Colonic mucosa (tissue), 4 donors: ENCODE data around the gene TACR1. TPM values are rescaled to one million over a fixed set of nuclear protein-coding genes. Genes with fewer than 3 reads are reported as not detected.
"Not testable (repeated sequence)": the region's sequence is repeated elsewhere in the genome, so short reads cannot be mapped to it uniquely, and the experiment has no call there.

ENCODE experiments used
- DNase-seq: peaks from one replicate; pipeline ENCODE4 v3.0.0-alpha.2; 2020
- H3K27ac ChIP-seq: fragments of 200-600 bp; one replicate; pipeline ENCODE4 v1.8.0; 2021
- H3K27me3 ChIP-seq: fragments of 200-600 bp; one replicate; pipeline ENCODE4 v1.8.0; 2021
- H3K36me3 ChIP-seq: fragments of 200-600 bp; one replicate; pipeline ENCODE4 v1.8.0; 2021
- H3K4me1 ChIP-seq: fragments of 200-600 bp; one replicate; pipeline ENCODE4 v1.8.0; 2021; ENCODE audit warnings: mild to moderate bottlenecking
- H3K4me3 ChIP-seq: fragments of 200-600 bp; one replicate; pipeline ENCODE4 v1.8.0; 2021
- H3K9ac ChIP-seq, 2 donors: one replicate each; pipeline ENCODE4 v1.7.0; 2013; ENCODE audit warnings: control low read depth in 2 of 2, low read depth in 2 of 2, low read length in 2 of 2
- H3K9me3 ChIP-seq: fragments of 200-600 bp; one replicate; pipeline ENCODE4 v1.8.0; 2021
- CTCF ChIP-seq: fragments of 200-600 bp; IDR thresholded peaks from one replicate; pipeline ENCODE4 v1.8.0; 2022; ENCODE audit warnings: antibody characterized with exemption, mild to moderate bottlenecking
- intact Hi-C: fragments of 100-400 bp; cut with DNase I; formaldehyde crosslinking; loops from one replicate; pipeline ENCODE4 v1.14.1; 2022
- total RNA-seq, 2 donors: library from RNA; stranded (reverse); fragmentation: NEBNext Ultra II Directional in 1 of 2; extraction: Animal tissue kit (Norgen Biotek cat#: 25700) in 1 of 2; gene quantifications; one replicate each; pipeline ENCODE4 v1.2.1, GENCODE V29; 2021
- donor health status: healthy.
- donor health status: DM: no; HTN: no; CAD: no.
- donor health status: DM: no; HTN: no; CAD: no.

The TACR1 gene
- total RNA-seq, 2 donors from 2014 or later, result 0.37 TPM; not detected in 1

GRCh38 chr2:75063906-75064305, 135.4 kb downstream of the TACR1 start:
- no peaks in the 10 kb centered on the region for H3K27me3 ChIP-seq
- H3K36me3 ChIP-seq, result no peaks in the 10 kb centered on the region
- H3K4me1 ChIP-seq, result no peaks in the 10 kb centered on the region
- intact Hi-C loops, result loop anchor here (10.0 kb wide), 2 partner anchors 149 to 341 kb away; no protein-coding TSS in a partner anchor
- no peak overlapping the region for H3K27ac ChIP-seq
- H3K9ac ChIP-seq, result no peak overlapping the region
- H3K9me3 ChIP-seq, result no peaks in the 10 kb centered on the region
- H3K4me3 ChIP-seq, result no peak overlapping the region
- no peak for DNase-seq
- no peak for TF ChIP-seq CTCF

- no peaks in the 10 kb centered on the region for H3K4me1 ChIP-seq
- H3K27me3 ChIP-seq, result no peaks in the 10 kb centered on the region
- no peak overlapping the region for H3K9ac ChIP-seq
- TF ChIP-seq CTCF, result no peak
- DNase-seq, result no peak
- H3K36me3 ChIP-seq, result no peaks in the 10 kb centered on the region
- intact Hi-C loops, result no loop called here
- no peak overlapping the region for H3K27ac ChIP-seq
- H3K4me3 ChIP-seq, result no peak overlapping the region
- H3K9me3 ChIP-seq, result no peaks in the 10 kb centered on the region
Observed at GRCh38 chr2:75058427-75058826, 140.9 kb downstream of the TACR1 start.

- DNase-seq, intact Hi-C loops: not testable (repeated sequence)
Observed at GRCh38 chr2:75057150-75057549, 142.2 kb downstream of the TACR1 start.

GRCh38 chr2:75055820-75056675, 143.3 kb downstream of the TACR1 start:
- intact Hi-C loops, result no loop called here
- Histone ChIP-seq H3K4me1 (no peaks in the 10 kb centered on the region), H3K9ac (no peak overlapping the region), H3K27me3 (no peaks in the 10 kb centered on the region), H3K36me3 (no peaks in the 10 kb centered on the region), H3K9me3 (no peaks in the 10 kb centered on the region), H3K4me3 (no peak overlapping the region), H3K27ac (no peak overlapping the region)
- no peak for DNase-seq
- no peak for TF ChIP-seq CTCF

More at GRCh38 chr2:75057150-75057549, 142.2 kb downstream of the TACR1 start:
- H3K4me3 ChIP-seq, H3K36me3 ChIP-seq, H3K4me1 ChIP-seq, H3K9ac ChIP-seq, H3K27ac ChIP-seq, H3K9me3 ChIP-seq, H3K27me3 ChIP-seq: not testable (repeated sequence)

- TF ChIP-seq CTCF, result no peak
Observed at GRCh38 chr2:75055142-75055819, 144.0 kb downstream of the TACR1 start.

DNA sequence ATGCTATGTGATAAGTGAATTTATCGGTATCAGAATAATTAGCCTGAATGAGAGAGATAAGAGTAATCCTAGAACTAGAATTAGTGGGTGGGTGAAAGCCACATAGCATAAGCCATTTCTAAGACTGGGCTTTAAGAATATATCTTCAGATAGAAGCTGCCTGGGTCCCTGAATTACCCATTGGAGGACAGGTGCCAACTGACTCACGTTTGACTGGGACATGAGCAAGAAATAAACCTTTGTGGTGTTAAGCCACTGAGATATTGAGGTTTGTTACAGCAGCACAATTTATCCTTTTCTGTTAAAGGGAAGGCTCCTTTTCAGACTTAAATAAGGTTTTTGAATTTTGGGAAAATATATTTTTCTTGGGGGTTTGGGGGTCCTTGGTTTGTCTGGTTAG, 145.0 kb downstream of the TACR1 start:
- H3K9ac ChIP-seq, result no peak overlapping the region
- no peak overlapping the region for H3K4me3 ChIP-seq
- intact Hi-C loops, result no loop called here
- DNase-seq, result no peak
- no peaks in the 10 kb centered on the region for H3K4me1 ChIP-seq
- no peaks in the 10 kb centered on the region for H3K9me3 ChIP-seq
- no peaks in the 10 kb centered on the region for H3K36me3 ChIP-seq
- no peak overlapping the region for H3K27ac ChIP-seq
- no peaks in the 10 kb centered on the region for H3K27me3 ChIP-seq
- TF ChIP-seq CTCF, result no peak

More at GRCh38 chr2:75055142-75055819, 144.0 kb downstream of the TACR1 start:
- no peaks in the 10 kb centered on the region for H3K36me3 ChIP-seq
- no peak overlapping the region for H3K4me3 ChIP-seq
- no peak for DNase-seq
- H3K4me1 ChIP-seq, result no peaks in the 10 kb centered on the region
- no peaks in the 10 kb centered on the region for H3K9me3 ChIP-seq
- no peak overlapping the region for H3K27ac ChIP-seq
- H3K9ac ChIP-seq, result no peak overlapping the region
- intact Hi-C loops, result no loop called here
- H3K27me3 ChIP-seq, result no peaks in the 10 kb centered on the region
